ENCODE data around the gene TSPYL2.

TSPYL2 gene

DNA sequence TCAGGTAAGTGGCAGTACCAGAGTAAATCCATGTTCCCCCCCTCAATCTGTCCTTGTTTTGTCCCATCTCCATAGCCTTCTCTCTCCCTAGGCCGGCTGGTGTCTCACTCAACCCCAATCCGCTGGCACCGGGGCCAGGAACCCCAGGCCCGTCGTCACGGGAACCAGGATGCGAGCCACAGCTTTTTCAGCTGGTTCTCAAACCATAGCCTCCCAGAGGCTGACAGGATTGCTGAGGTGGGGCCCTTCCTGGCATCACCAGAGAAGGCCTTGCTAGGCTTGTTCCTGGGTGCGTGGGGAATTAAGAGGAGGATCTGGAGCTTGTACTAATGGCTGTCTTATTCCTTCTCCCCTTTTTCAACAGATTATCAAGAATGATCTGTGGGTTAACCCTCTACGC, 2.7 kb downstream of the TSPYL2 start:
- H3K27ac ChIP-seq (ENCODE audit: low read depth, low read length): no peak overlapping the region
- peaks cover 4% of the 10 kb centered on the region for H3K4me1 ChIP-seq (ENCODE audit: control insufficient read depth, insufficient read depth, low read length)
- H3K4me3 ChIP-seq (ENCODE audit: low read length): no peak overlapping the region
- no peaks in the 10 kb centered on the region for H3K36me3 ChIP-seq (ENCODE audit: control insufficient read depth, insufficient read depth, low read length)
- H3K27me3 ChIP-seq (ENCODE audit: control insufficient read depth, insufficient read depth, low read length): peaks cover 4% of the 10 kb centered on the region
- no peak overlapping the region for H3K9ac ChIP-seq (ENCODE audit: low read length)

DNA sequence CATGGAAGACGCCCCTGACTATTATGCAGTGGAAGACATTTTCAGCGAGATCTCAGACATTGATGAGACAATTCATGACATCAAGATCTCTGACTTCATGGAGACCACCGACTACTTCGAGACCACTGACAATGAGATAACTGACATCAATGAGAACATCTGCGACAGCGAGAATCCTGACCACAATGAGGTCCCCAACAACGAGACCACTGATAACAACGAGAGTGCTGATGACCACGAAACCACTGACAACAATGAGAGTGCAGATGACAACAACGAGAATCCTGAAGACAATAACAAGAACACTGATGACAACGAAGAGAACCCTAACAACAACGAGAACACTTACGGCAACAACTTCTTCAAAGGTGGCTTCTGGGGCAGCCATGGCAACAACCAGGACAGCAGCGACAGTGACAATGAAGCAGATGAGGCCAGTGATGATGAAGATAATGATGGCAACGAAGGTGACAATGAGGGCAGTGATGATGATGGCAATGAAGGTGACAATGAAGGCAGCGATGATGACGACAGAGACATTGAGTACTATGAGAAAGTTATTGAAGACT, 3.6 kb downstream of the TSPYL2 start:
- Histone ChIP-seq H3K36me3 (ENCODE audit: control insufficient read depth, insufficient read depth, low read length) (no peaks in the 10 kb centered on the region), H3K27me3 (ENCODE audit: control insufficient read depth, insufficient read depth, low read length) (peaks cover 7% of the 10 kb centered on the region), H3K4me3 (ENCODE audit: low read length) (no peak overlapping the region), H3K4me1 (ENCODE audit: control insufficient read depth, insufficient read depth, low read length) (peaks cover 4% of the 10 kb centered on the region), H3K9ac (ENCODE audit: low read length) (no peak overlapping the region), H3K27ac (ENCODE audit: low read depth, low read length) (no peak overlapping the region)

DNA sequence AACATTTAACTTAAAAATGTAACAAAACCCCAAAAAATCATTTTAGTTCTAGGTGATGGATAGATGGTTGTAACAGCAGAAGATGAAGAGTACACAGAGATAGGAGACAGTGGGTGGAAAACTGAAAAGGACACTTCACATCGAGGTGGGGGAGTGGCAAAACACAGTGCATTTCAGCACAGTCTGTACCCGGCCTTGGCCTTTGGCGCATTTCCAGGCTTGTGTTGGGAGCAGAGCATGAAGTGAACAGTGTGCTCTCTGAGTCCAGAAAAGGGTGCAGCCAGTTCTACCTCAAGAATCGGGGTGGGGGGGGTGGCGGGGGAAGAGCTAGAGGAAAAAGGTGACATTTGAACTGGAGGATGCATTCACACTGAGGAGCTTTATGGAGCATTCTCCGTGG, 4.3 kb downstream of the TSPYL2 start:
- Histone ChIP-seq H3K27me3 (ENCODE audit: control insufficient read depth, insufficient read depth, low read length) (peaks cover 7% of the 10 kb centered on the region), H3K4me1 (ENCODE audit: control insufficient read depth, insufficient read depth, low read length) (peaks cover 4% of the 10 kb centered on the region), H3K4me3 (ENCODE audit: low read length) (no peak overlapping the region), H3K27ac (ENCODE audit: low read depth, low read length) (peak overlapping the region; percentile 40), H3K9ac (ENCODE audit: low read length) (no peak overlapping the region), H3K36me3 (ENCODE audit: control insufficient read depth, insufficient read depth, low read length) (no peaks in the 10 kb centered on the region)

DNA sequence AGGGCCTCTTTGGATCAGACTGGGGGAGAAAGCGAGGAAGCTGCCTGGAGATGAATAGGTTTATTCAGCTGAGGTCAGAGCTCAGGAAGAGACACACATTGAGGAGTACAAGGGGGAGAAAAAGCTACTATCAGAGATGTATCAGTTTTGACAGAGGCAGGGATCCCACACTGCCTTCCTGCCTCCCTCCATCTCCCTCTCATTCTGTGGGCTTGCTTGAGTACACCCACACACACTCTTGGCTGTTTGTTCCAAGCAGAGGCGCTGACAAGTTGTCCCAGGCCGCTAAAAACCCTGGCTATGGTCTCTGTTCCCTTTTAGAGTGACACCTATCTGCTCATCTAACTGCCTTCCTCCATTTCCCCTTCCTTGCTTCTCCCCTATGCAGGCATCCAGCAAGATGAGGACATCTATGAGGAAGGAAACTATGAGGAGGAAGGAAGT, 5.2 kb downstream of the TSPYL2 start:
- peaks cover 4% of the 10 kb centered on the region for H3K4me1 ChIP-seq (ENCODE audit: control insufficient read depth, insufficient read depth, low read length)
- H3K9ac ChIP-seq (ENCODE audit: low read length): no peak overlapping the region
- no peaks in the 10 kb centered on the region for H3K36me3 ChIP-seq (ENCODE audit: control insufficient read depth, insufficient read depth, low read length)
- H3K27ac ChIP-seq (ENCODE audit: low read depth, low read length): peak overlapping the region; percentile 76
- peaks cover 7% of the 10 kb centered on the region for H3K27me3 ChIP-seq (ENCODE audit: control insufficient read depth, insufficient read depth, low read length)
- H3K4me3 ChIP-seq (ENCODE audit: low read length): no peak overlapping the region

DNA sequence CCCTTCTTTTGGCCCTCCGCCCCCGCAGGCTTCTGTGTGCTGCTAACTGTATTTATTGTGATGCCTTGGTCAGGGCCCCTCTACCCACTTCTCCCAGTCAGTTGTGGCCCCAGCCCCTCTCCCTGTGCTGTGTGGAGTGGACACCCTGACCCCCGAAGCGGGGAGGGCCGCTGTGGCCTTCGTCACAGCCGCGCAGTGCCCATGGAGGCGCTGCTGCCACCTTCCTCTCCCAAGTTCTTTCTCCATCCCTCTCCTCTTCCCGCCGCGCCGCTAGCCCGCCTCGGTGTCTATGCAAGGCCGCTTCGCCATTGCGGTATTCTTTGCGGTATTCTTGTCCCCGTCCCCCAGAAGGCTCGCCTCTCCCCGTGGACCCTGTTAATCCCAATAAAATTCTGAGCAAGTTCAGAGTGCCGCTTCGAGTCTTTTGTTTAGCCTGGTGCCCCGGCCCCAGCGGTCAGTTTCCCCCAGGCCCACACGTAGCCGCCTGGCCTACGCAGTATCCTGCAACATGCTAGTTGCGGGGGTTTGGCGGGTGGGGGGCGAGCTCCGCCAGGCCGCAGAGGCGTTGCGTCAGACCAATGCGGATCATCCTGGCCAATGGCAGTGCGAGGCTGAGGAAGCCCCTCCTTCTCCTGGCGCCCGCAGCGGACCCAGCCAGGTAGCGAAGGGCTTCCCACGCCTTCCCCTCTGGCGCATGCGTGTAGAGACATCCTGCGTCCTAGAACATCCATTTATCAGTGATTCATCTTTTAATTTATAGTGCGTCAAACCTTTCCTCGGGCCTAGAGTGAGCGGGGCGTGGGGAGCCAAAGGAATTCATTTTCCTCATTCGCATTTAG, 6.2 kb downstream of the TSPYL2 start:
- Histone ChIP-seq H3K4me3 (ENCODE audit: low read length) (peak overlapping the region; percentile 63), H3K36me3 (ENCODE audit: control insufficient read depth, insufficient read depth, low read length) (no peaks in the 10 kb centered on the region), H3K27ac (ENCODE audit: low read depth, low read length) (peak overlapping the region; percentile 76)

DNA sequence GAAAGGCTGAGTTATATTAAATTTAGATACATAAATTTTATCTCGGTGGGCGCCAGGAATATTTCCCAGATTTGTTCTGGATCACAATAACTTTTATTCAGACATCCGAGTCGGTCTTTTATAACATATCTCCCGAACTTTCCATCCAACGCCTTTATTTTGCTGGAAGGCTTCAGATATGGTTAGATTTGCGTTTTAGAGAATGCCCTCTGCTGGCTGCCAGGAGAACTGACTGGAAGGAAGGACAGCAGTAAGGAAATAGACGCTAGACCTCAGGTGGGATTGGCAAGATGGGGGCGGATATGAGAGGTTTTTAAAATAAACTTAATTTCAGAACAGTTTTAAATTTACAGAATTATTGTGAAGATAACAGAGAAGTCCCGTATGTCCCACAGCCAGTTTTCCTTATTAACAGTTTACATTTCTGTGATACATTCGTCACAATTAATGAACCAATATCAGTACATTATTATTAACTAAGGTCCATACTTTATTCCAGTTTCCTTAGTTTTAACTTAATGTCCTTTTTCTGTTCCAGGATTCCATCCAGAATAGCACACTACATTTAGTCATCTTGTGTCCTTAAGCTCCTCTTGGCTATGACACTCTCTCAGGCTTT, 7.2 kb downstream of the TSPYL2 start:
- Histone ChIP-seq H3K4me1 (ENCODE audit: control insufficient read depth, insufficient read depth, low read length) (peaks cover 2% of the 10 kb centered on the region), H3K9ac (ENCODE audit: low read length) (peak overlapping the region; percentile 7), H3K27me3 (ENCODE audit: control insufficient read depth, insufficient read depth, low read length) (peaks cover 7% of the 10 kb centered on the region), H3K36me3 (ENCODE audit: control insufficient read depth, insufficient read depth, low read length) (no peaks in the 10 kb centered on the region), H3K4me3 (ENCODE audit: low read length) (peak overlapping the region; percentile 63), H3K27ac (ENCODE audit: low read depth, low read length) (peak overlapping the region; percentile 76)

More for the DNA sequence above, 6.2 kb downstream of the TSPYL2 start:
- H3K27me3 ChIP-seq (ENCODE audit: control insufficient read depth, insufficient read depth, low read length): peaks cover 7% of the 10 kb centered on the region
- H3K9ac ChIP-seq (ENCODE audit: low read length): peak overlapping the region; percentile 7
- H3K4me1 ChIP-seq (ENCODE audit: control insufficient read depth, insufficient read depth, low read length): peaks cover 4% of the 10 kb centered on the region

DNA sequence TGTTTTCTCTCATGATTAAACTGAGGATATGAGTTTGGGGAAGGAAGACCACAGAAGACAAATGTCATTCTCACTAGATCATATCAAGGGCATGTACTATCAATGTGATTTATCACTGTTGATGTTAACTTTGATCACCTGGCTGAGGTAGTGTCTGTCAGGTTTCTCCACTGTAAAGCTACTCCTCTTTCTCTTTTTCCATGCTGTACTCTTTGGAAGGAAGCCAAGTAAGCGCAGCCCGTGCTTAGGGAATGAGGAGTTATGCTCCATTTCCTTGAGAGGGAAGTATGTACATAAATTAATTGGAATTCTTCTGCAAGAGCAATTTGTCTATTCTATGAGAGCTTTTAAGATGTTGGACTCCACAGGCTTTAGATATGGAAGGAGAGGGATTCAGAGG, 7.8 kb downstream of the TSPYL2 start:
- Histone ChIP-seq H3K4me1 (ENCODE audit: control insufficient read depth, insufficient read depth, low read length) (peaks cover 2% of the 10 kb centered on the region), H3K27me3 (ENCODE audit: control insufficient read depth, insufficient read depth, low read length) (peaks cover 7% of the 10 kb centered on the region), H3K4me3 (ENCODE audit: low read length) (no peak overlapping the region), H3K9ac (ENCODE audit: low read length) (no peak overlapping the region), H3K36me3 (ENCODE audit: control insufficient read depth, insufficient read depth, low read length) (no peaks in the 10 kb centered on the region), H3K27ac (ENCODE audit: low read depth, low read length) (no peak overlapping the region)

DNA sequence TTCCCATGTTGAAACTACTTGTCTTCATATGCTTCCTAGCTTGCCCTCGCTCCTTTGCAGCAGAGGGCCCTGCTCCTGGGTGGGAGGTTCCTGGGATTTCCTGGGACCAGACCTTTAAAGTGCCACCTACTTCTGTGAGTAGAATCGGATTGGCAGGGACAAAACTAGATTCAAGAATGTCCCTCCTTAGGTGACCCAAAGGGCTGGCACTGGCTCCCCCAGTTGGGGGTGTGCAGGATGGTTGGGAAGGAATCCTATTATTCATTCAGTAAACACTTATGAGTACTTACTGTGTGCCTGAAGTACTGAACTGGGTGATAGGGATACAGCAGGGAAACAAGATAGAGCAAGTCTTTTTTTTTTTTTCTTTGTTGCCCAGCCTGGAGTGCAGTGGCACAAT, 9.2 kb downstream of the TSPYL2 start:
- Histone ChIP-seq H3K27ac (ENCODE audit: low read depth, low read length) (no peak overlapping the region), H3K4me3 (ENCODE audit: low read length) (no peak overlapping the region), H3K4me1 (ENCODE audit: control insufficient read depth, insufficient read depth, low read length) (peaks cover 2% of the 10 kb centered on the region), H3K36me3 (ENCODE audit: control insufficient read depth, insufficient read depth, low read length) (no peaks in the 10 kb centered on the region), H3K9ac (ENCODE audit: low read length) (no peak overlapping the region), H3K27me3 (ENCODE audit: control insufficient read depth, insufficient read depth, low read length) (peaks cover 7% of the 10 kb centered on the region)

DNA sequence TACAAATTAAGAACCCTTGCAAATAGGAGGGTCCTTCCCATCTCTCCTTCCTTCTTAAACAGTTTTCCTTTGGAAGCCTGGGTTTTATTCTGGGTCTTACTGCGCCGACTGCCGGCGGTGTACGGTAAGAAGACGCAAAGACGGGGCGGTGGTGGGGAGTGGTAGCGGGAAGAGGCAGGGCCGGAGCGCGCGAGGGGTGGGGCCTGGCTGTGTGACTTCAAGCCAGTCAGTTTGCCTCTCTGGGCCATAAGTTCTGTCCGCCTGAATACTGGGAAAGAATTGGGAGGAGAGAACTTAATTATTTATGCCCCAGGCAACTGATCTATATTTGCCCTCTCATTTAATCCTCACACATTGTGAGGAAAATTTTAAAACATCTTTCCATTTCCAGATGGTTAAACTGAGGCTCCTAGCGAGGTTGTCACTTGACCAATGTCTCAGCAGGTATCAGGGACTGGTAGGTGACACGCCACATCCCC, 11.0 kb downstream of the TSPYL2 start:
- H3K9ac ChIP-seq (ENCODE audit: low read length): no peak overlapping the region
- peak overlapping the region; percentile 19 for H3K4me3 ChIP-seq (ENCODE audit: low read length)
- H3K27me3 ChIP-seq (ENCODE audit: control insufficient read depth, insufficient read depth, low read length): peaks cover 3% of the 10 kb centered on the region
- no peaks in the 10 kb centered on the region for H3K4me1 ChIP-seq (ENCODE audit: control insufficient read depth, insufficient read depth, low read length)
- no peaks in the 10 kb centered on the region for H3K36me3 ChIP-seq (ENCODE audit: control insufficient read depth, insufficient read depth, low read length)
- peak overlapping the region; percentile 72 for H3K27ac ChIP-seq (ENCODE audit: low read depth, low read length)

DNA sequence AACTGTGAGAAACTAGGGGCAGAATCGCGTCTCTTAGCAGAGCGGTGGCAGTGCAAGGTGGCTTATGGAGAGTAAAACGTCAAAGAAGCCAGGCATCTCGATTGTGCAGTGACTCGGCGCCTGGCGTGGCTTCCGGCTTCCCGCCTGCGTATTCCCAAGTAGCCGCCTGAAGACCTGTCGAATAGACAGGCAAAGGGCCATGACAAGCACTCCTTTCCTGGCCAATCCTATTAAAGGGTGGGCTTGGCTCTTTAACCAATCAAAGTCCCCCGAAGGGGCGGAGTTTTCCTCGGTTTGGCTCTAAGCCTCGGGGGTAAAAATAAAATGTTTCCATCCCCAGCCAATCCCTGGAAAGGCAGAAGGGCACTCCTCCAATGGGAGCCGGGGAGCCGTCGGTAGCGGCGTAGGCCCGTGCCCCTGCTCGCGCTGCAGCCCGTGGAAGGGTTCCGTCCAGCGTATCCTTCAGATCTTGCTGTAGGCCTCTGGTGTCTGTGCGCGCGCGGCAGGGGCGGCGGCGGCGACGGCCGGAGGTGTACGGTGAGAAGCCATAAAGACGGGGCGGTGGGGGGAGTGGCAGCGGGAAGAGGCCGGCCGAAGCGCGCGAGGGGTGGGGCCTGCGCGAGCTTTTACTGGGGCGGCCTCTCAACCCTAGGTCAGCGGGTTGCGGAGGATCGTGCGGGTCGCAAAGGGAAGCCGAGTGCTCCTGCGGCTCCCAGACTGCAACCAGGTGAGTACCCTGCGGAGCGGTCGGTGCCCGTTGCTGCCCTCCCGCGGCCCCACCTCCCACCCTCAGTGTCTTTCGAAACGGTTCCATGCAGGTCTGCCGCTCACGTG, 11.8 kb downstream of the TSPYL2 start, which contains the start of gene KANTR:
TSS of gene KANTR (plus strand) at position 395 of the 834 bp plus-strand sequence. CDS start 30,131 bp downstream, outside the sequence.
- no peaks in the 10 kb centered on the region for H3K4me1 ChIP-seq (ENCODE audit: control insufficient read depth, insufficient read depth, low read length)
- peak within 1 kb of the TSS; percentile 86 for H3K27ac ChIP-seq (ENCODE audit: low read depth, low read length)
- H3K4me3 ChIP-seq (ENCODE audit: low read length): peak within 1 kb of the TSS; percentile 69
- no peak within 1 kb of the TSS for H3K9ac ChIP-seq (ENCODE audit: low read length)
- peaks cover 3% of the 10 kb centered on the region for H3K27me3 ChIP-seq (ENCODE audit: control insufficient read depth, insufficient read depth, low read length)
- H3K36me3 ChIP-seq (ENCODE audit: control insufficient read depth, insufficient read depth, low read length): no peaks in the 10 kb centered on the region

DNA sequence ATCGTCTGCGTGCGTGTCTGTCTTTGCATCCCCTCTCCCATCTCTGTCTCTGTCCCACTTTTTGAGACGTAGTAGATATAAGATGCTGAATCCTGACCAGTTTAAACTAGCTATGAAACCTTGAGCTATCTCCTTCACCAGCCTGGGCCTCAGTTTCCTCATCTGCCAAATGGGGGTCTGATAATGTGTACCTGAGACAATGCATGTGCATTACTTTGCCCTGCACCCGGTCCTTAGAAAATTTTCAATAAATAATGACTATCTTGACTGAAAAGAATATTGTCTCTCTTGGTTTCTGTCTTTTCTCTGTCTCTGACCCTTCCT, 12.4 kb downstream of the TSPYL2 start:
- H3K4me1 ChIP-seq (ENCODE audit: control insufficient read depth, insufficient read depth, low read length): no peaks in the 10 kb centered on the region
- peaks cover 3% of the 10 kb centered on the region for H3K27me3 ChIP-seq (ENCODE audit: control insufficient read depth, insufficient read depth, low read length)
- H3K27ac ChIP-seq (ENCODE audit: low read depth, low read length): peak overlapping the region; percentile 86
- H3K9ac ChIP-seq (ENCODE audit: low read length): no peak overlapping the region
- peak overlapping the region; percentile 69 for H3K4me3 ChIP-seq (ENCODE audit: low read length)
- no peaks in the 10 kb centered on the region for H3K36me3 ChIP-seq (ENCODE audit: control insufficient read depth, insufficient read depth, low read length)

DNA sequence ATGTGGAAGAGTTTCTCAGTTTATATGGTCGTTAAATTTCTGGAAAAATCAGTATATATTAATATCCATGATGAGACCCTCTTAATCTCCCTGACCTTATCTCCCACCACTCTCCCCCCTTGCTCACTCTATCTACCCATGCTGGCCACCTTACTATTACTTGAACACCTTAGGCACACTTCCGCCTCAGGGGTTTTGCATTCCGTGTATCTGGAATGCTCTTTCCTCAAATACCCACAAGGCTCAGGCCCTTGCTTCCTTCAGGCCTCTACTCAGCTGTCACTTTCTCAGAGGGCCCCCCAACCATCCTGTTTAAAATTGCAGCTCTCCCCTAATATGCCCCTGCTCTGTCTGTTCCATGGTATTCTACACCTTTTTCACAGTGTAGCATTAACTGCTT, 13.6 kb downstream of the TSPYL2 start:
- no peaks in the 10 kb centered on the region for H3K27me3 ChIP-seq (ENCODE audit: control insufficient read depth, insufficient read depth, low read length)
- H3K4me1 ChIP-seq (ENCODE audit: control insufficient read depth, insufficient read depth, low read length): no peaks in the 10 kb centered on the region
- no peak overlapping the region for H3K27ac ChIP-seq (ENCODE audit: low read depth, low read length)
- H3K36me3 ChIP-seq (ENCODE audit: control insufficient read depth, insufficient read depth, low read length): no peaks in the 10 kb centered on the region
- no peak overlapping the region for H3K4me3 ChIP-seq (ENCODE audit: low read length)
- H3K9ac ChIP-seq (ENCODE audit: low read length): no peak overlapping the region

All from rectal smooth muscle tissue (tissue), 1 donor.